NT2/D1 (cell line): ENCODE measurements around the gene NRF1.

ENCODE experiments used
- DNase-seq: peaks from one replicate; pipeline ENCODE4 v3.0.0-alpha.2; 2011; ENCODE audit warnings: low read depth, low spot score
- H3K27me3 ChIP-seq: 2 replicates; pipeline ENCODE4 v1.6.0; 2011; ENCODE audit warnings: mild to moderate bottlenecking; ENCODE audit not compliant: insufficient read length, insufficient read depth
- H3K36me3 ChIP-seq: 2 replicates; pipeline ENCODE4 v1.6.1; 2011; ENCODE audit warnings: mild to moderate bottlenecking, low read length, mixed read lengths; ENCODE audit not compliant: insufficient read depth, insufficient read length
- H3K4me1 ChIP-seq: 2 replicates; pipeline ENCODE4 v1.5.1; 2011; ENCODE audit not compliant: insufficient read depth, insufficient read length
- H3K4me3 ChIP-seq: 2 replicates; pipeline ENCODE4 v1.5.1; 2011; ENCODE audit warnings: low read depth; ENCODE audit not compliant: insufficient read length
- H3K9ac ChIP-seq: 2 replicates; pipeline ENCODE4 v1.6.0; 2011; ENCODE audit warnings: low read depth; ENCODE audit not compliant: insufficient read length
- H3K9me3 ChIP-seq: 2 replicates; pipeline ENCODE4 v1.5.1; 2011; ENCODE audit warnings: mild to moderate bottlenecking, low read length; ENCODE audit not compliant: insufficient read depth
- SUZ12 ChIP-seq: IDR thresholded peaks from 2 replicates; pipeline ENCODE4 v1.6.1; 2011; ENCODE audit not compliant: insufficient read length, insufficient read depth; ENCODE audit errors: extremely low read depth
- YY1 ChIP-seq: IDR thresholded peaks from 2 replicates; pipeline ENCODE4 v1.6.1; 2011; ENCODE audit not compliant: insufficient read length, insufficient read depth
- ZNF274 ChIP-seq: IDR thresholded peaks from 2 replicates; pipeline ENCODE4 v1.6.1; 2011; ENCODE audit warnings: mild to moderate bottlenecking, low read depth, low read length

Gene NRF1

GRCh38 chr7:129757991-129758390 lies 146.5 kb downstream of the NRF1 start:
- TF ChIP-seq SUZ12: no peak
- TF ChIP-seq ZNF274: no peak
- TF ChIP-seq YY1: no peak
- DNase-seq: no peak
- Histone ChIP-seq H3K36me3 (peaks cover 20% of the 10 kb centered on the region), H3K27me3 (no peaks in the 10 kb centered on the region), H3K9ac (no peak overlapping the region), H3K4me3 (no peak overlapping the region), H3K9me3 (no peaks in the 10 kb centered on the region), H3K4me1 (no peaks in the 10 kb centered on the region)

DNA sequence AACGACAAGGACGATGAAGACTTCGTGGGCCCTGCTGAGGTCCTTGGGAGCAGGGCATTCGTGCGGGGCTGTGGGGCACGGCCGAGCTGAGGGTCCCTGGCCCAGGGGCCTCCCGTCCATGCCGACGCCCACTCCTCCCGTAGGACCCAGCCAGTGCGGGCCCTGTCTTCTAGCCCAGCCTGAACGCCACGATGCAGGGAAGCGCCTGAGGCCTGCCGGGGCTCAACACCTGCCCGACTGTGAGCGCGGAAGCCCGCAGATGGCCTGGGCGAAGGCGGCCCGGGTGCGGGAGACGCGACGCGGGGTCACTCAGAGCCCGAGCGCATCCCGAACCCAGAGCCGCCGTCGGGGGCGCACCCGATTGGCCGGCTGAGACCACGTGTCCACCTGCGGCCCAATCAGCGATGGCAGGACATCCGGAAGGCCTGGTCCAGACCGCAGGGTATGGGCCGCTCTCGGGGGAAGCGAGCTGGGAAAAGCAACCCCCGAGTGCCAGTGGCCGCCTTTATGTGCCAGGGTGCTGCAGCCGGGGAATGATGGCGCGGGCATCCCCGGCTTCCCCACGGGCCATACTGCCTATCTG lies 151.0 kb downstream of the NRF1 start:
- Histone ChIP-seq H3K36me3 (no peaks in the 10 kb centered on the region), H3K27me3 (no peaks in the 10 kb centered on the region), H3K9ac (no peak overlapping the region), H3K4me3 (no peak overlapping the region), H3K4me1 (no peaks in the 10 kb centered on the region), H3K9me3 (no peaks in the 10 kb centered on the region)
- TF ChIP-seq SUZ12 (no peak), YY1 (no peak), ZNF274 (no peak)
- no peak for DNase-seq

DNA sequence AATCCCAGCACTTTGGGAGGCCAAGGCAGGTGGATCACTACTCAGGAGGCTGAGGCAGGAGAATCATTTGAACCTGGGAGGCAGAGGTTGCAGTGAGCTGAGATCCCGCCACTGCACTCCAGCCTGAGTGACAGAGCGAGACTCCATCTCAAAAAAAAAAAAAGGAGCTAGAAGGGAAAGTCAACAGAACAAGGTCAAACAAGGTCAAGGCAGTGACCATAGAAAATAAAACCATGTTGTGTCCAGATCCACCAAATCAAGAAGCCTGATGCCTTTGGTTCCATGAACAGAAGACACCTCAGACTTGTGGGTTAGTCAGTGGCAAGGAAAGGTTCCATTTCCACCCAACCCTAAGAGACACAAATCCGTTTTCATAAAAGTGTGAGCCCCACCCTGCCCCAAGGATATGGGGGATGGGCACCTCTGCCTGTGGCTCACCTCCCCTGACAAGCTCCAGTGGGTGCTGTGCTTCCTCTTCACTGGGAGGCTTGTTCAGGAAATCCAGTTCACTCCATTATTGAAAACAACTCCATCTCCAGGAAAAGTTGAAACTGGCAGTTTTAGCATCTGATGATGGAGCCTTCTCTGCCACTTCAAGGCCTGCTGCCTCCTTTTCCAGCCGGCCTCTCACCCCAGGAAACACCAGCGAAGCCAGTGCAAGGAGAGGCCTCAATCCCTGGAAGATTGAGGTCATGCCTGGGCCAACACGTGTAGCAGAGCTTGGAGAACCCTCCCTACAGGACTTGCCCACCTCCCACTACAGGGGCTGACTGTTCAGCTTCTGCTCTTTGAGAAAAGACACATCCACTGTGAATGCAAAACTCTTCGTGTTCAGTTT lies 152.9 kb downstream of the NRF1 start:
- TF ChIP-seq ZNF274 (no peak), SUZ12 (no peak)
- Histone ChIP-seq H3K4me1 (peaks cover 6% of the 10 kb centered on the region), H3K9me3 (no peaks in the 10 kb centered on the region), H3K36me3 (no peaks in the 10 kb centered on the region), H3K27me3 (no peaks in the 10 kb centered on the region), H3K4me3 (no peak overlapping the region), H3K9ac (no peak overlapping the region)
- DNase-seq: no peak

DNA sequence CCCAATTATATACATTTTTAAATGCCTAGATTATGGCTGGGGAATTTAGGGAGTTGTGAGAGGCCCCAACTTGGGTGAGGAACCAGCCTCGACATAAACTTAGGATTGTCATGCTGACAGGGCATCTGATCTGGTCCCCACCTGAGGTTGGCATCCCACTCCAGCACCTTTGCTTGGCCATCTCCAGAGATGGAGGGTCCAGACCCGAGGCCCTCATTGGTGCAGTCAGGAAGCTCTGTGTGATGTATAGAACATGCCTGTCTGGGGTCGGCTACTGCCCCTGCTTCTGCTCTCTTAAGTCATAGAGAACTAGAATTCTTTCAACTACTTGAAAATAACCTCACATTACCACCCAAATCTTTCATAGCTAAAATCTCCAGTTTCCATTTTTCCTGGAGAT lies 153.8 kb downstream of the NRF1 start:
- Histone ChIP-seq H3K36me3 (no peaks in the 10 kb centered on the region), H3K4me1 (peaks cover 11% of the 10 kb centered on the region), H3K9me3 (no peaks in the 10 kb centered on the region), H3K4me3 (no peak overlapping the region), H3K9ac (no peak overlapping the region), H3K27me3 (no peaks in the 10 kb centered on the region)
- no peak for DNase-seq
- TF ChIP-seq SUZ12: no peak
- TF ChIP-seq YY1: no peak
- no peak for TF ChIP-seq ZNF274

GRCh38 chr7:129767120-129768015 lies 155.8 kb downstream of the NRF1 start:
- H3K27me3 ChIP-seq: no peaks in the 10 kb centered on the region
- TF ChIP-seq YY1 (no peak), ZNF274 (no peak), SUZ12 (no peak)

DNA sequence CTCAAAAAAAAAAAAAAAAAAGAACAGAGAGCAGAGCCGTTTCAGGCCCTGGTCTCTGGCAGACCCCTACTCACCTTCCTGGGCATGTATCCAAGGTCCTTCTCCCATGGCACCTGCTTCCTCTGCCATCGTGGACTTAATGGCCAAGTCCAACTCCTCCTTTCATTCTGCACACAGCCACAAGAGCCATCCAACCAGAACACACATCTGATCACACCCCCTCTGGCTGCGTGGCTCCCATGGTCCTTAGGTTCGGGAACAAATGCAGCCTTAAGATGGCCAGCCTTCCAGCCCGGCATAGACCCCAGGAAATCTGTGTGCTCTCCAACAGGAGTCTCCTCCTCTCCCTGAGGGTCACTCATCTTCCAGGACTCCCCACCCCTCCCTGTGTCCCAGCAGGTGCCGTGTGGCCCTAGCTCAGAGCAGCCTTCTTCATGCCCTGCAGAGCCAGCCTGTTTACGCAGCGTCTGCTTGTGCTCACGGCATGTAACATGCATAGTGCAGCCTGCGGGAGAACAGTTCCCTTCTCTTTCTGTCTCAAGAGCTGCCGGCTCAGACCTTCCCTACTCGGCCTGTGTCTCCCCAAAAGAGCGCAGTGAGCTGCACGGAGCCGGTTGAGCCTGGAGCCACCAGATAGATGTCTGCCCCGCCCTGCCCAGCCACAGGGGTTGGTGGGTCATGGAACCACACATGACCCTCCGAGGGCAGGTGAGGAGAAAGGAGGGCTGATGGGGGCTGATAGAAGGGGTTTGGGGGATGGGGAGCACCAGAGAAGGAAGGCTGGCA lies 157.3 kb downstream of the NRF1 start:
- H3K36me3 ChIP-seq: no peaks in the 10 kb centered on the region
- H3K27me3 ChIP-seq: no peaks in the 10 kb centered on the region
- H3K4me3 ChIP-seq: no peak overlapping the region
- H3K9me3 ChIP-seq: no peaks in the 10 kb centered on the region
- H3K4me1 ChIP-seq: peaks cover 34% of the 10 kb centered on the region
- DNase-seq: no peak
- H3K9ac ChIP-seq: peak overlapping the region; percentile 21
- TF ChIP-seq ZNF274 (no peak), YY1 (no peak), SUZ12 (no peak)

More at GRCh38 chr7:129767120-129768015, 155.8 kb downstream of the NRF1 start:
- Histone ChIP-seq H3K9ac (peak overlapping the region; percentile 10), H3K36me3 (no peaks in the 10 kb centered on the region), H3K4me1 (peaks cover 24% of the 10 kb centered on the region), H3K4me3 (no peak overlapping the region), H3K9me3 (no peaks in the 10 kb centered on the region)
- DNase-seq: no peak
